KMS-11 (cell line): ENCODE measurements around the gene TRMT11.

ENCODE experiments used
- H2AFZ ChIP-seq: fragments of 200-600 bp; sonication (generic); 2 replicates; pipeline ENCODE4 v1.6.1; 2016; ENCODE audit warnings: antibody characterized with exemption, mixed run types, low read depth
- H3K27ac ChIP-seq: fragments of 200-600 bp; sonication (generic); 2 replicates; pipeline ENCODE4 v1.6.1; 2016; ENCODE audit warnings: mild to moderate bottlenecking, mixed run types
- H3K27me3 ChIP-seq: fragments of 200-600 bp; sonication (generic); 2 replicates; pipeline ENCODE4 v1.6.1; 2017; ENCODE audit warnings: mild to moderate bottlenecking, low read depth, mixed run types, moderate library complexity; ENCODE audit not compliant: insufficient read depth
- H3K36me3 ChIP-seq: fragments of 200-600 bp; sonication (generic); 2 replicates; pipeline ENCODE4 v1.6.1; 2017; ENCODE audit warnings: mild to moderate bottlenecking, mixed run types; ENCODE audit not compliant: insufficient read depth
- H3K4me1 ChIP-seq: fragments of 200-600 bp; sonication (generic); 2 replicates; pipeline ENCODE4 v1.6.1; 2016; ENCODE audit warnings: mild to moderate bottlenecking, low read depth, mixed run types; ENCODE audit not compliant: poor library complexity, severe bottlenecking
- H3K4me2 ChIP-seq: fragments of 200-600 bp; sonication (generic); 2 replicates; pipeline ENCODE4 v1.7.0; 2016; ENCODE audit warnings: mild to moderate bottlenecking, mixed run types
- H3K4me3 ChIP-seq: fragments of 200-600 bp; sonication (generic); IDR thresholded peaks from 2 replicates; pipeline ENCODE4 v1.6.1; 2017; ENCODE audit warnings: low read depth, low read length, mixed read lengths; ENCODE audit not compliant: insufficient read depth
- H3K79me2 ChIP-seq: fragments of 200-600 bp; sonication (generic); 2 replicates; pipeline ENCODE4 v1.6.1; 2016; ENCODE audit warnings: low read depth, mixed run types; ENCODE audit not compliant: insufficient read depth
- H3K9ac ChIP-seq: fragments of 200-600 bp; sonication (generic); 2 replicates; pipeline ENCODE4 v1.6.1; 2016; ENCODE audit warnings: mild to moderate bottlenecking, mixed run types
- H4K20me1 ChIP-seq: fragments of 200-600 bp; sonication (generic); 2 replicates; pipeline ENCODE4 v1.6.1; 2016; ENCODE audit warnings: mild to moderate bottlenecking, mixed run types; ENCODE audit not compliant: insufficient read depth
- CTCF ChIP-seq: fragments of 200-600 bp; sonication (generic); conservative IDR thresholded peaks from 2 replicates; pipeline ENCODE4 v1.6.1; 2017; ENCODE audit warnings: low read depth, mild to moderate bottlenecking, antibody characterized with exemption, low read length, moderate library complexity, mixed read lengths

Gene TRMT11

DNA sequence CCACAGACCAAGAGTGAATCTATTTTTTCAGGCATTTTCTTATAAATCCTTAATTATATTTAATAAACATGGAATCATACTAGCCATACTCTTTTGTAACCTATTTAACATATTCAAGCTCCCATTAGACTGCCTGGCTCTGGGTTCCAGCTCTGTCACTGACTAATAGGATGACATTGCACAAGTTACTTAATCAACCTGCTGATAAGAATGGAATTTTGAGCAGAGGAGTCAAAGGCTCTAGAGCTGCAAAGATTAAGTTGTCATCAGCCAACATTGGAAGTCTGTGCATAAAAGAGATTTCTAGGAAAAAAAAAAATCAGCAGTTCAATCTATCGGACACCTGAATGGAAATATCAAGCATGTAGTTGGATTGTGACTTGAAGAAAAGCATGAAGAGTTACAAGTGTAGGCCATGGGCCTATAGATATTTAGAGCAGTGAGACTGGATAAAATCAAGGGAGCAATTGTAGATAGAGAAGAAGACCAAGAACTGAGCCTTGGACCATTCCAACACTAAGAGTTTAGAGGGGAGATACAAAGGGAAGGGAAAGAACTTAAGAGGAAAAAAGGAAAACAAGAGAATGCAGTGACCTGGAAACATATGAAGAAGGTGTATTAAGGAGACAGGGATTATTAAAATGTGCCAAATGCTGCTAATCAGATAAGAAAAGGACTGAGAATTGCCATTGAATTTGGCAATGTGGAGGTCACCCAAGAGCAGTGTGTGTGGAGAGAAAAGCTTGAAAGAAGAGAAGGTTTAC is 40.8 kb upstream of the TRMT11 start:
- Histone ChIP-seq H4K20me1 (no peaks in the 10 kb centered on the region), H3K4me3 (no peak overlapping the region), H2AFZ (no peak overlapping the region), H3K4me2 (no peak overlapping the region), H3K79me2 (no peaks in the 10 kb centered on the region), H3K9ac (no peak overlapping the region), H3K27ac (no peak overlapping the region), H3K4me1 (no peaks in the 10 kb centered on the region), H3K36me3 (no peaks in the 10 kb centered on the region), H3K27me3 (no peaks in the 10 kb centered on the region)
- TF ChIP-seq CTCF, result no peak

- H4K20me1 ChIP-seq, result no peaks in the 10 kb centered on the region
- no peak overlapping the region for H3K4me2 ChIP-seq
- TF ChIP-seq CTCF, result no peak
- H2AFZ ChIP-seq, result no peak overlapping the region
- no peaks in the 10 kb centered on the region for H3K27me3 ChIP-seq
- no peaks in the 10 kb centered on the region for H3K79me2 ChIP-seq
- H3K36me3 ChIP-seq, result no peaks in the 10 kb centered on the region
- H3K27ac ChIP-seq, result no peak overlapping the region
- H3K4me1 ChIP-seq, result no peaks in the 10 kb centered on the region
- H3K4me3 ChIP-seq, result no peak overlapping the region
- no peak overlapping the region for H3K9ac ChIP-seq
Observed at GRCh38 chr6:125947615-125948014, 38.7 kb upstream of the TRMT11 start.

- Histone ChIP-seq H3K9ac (no peak overlapping the region), H3K4me1 (no peaks in the 10 kb centered on the region), H3K4me2 (no peak overlapping the region), H3K79me2 (no peaks in the 10 kb centered on the region), H3K27me3 (no peaks in the 10 kb centered on the region), H4K20me1 (no peaks in the 10 kb centered on the region), H3K27ac (no peak overlapping the region), H3K4me3 (no peak overlapping the region), H3K36me3 (no peaks in the 10 kb centered on the region), H2AFZ (no peak overlapping the region)
- no peak for TF ChIP-seq CTCF
Observed at GRCh38 chr6:125948455-125948854, 37.9 kb upstream of the TRMT11 start.

DNA sequence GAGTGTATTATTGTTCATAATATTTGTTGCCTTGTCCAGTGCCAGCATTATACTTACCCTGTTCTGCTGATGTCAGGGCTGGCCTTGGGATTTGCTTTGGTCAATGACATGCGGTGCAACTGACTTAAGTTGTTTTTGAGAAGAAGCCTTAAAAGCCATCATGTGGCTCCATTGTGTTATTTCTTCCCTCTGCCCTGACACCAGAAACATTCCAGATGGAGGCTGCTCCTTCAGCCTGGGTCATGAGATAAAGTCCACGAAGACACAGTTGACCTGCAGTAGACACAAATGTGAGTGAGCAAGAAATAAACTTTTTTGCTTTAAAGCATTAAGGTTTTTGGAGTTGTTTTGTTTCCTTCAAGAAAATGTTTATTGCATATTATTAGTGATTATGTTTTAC is 37.3 kb upstream of the TRMT11 start:
- Histone ChIP-seq H3K36me3 (no peaks in the 10 kb centered on the region), H3K4me1 (no peaks in the 10 kb centered on the region), H3K4me2 (no peak overlapping the region), H4K20me1 (no peaks in the 10 kb centered on the region), H3K27me3 (no peaks in the 10 kb centered on the region), H2AFZ (no peak overlapping the region), H3K4me3 (no peak overlapping the region), H3K27ac (no peak overlapping the region), H3K79me2 (no peaks in the 10 kb centered on the region), H3K9ac (no peak overlapping the region)
- TF ChIP-seq CTCF, result no peak
